Common myeloid progenitor, CD34-positive (primary cell): ENCODE results near the gene WWOX.

Experiments used
- CTCF ChIA-PET: fragments of 350-600 bp; sonication (Branson Sonifier 250); formaldehyde crosslinking; loops from one replicate; lab custom pipeline; 2021; ENCODE audit warnings: antibody characterized with exemption; lab: Charles Lee
- POLR2A ChIA-PET: fragments of 350-600 bp; sonication (Branson Sonifier 250); formaldehyde crosslinking; loops from one replicate; lab custom pipeline; 2021; ENCODE audit warnings: antibody characterized with exemption; lab: Charles Lee
- DNase-seq, 3 donors: peaks; one replicate each; pipeline versions ENCODE4 v3.0.0 to v3.0.0-alpha.2; 2013
- H3K27ac ChIP-seq, 2 experiments: 1 replicate in 1 of 2; 2 replicates in 1 of 2; pipeline ENCODE4 v1.7.0; 2013; ENCODE audit warnings: inconsistent platforms in 2 of 2, low read length in 2 of 2, mild to moderate bottlenecking in 2 of 2, low read depth in 1 of 2, moderate library complexity in 1 of 2; ENCODE audit not compliant: severe bottlenecking in 2 of 2, insufficient read depth in 1 of 2, poor library complexity in 1 of 2
- H3K27me3 ChIP-seq, 5 experiments: replicated peaks in 2 of 5; 1 replicate in 3 of 5; 2 replicates in 2 of 5; pipeline versions ENCODE4 v1.6.1 to v1.7.0; 2013; ENCODE audit warnings: low read length in 4 of 5, mild to moderate bottlenecking in 2 of 5, moderate library complexity in 2 of 5, inconsistent platforms in 1 of 5; ENCODE audit not compliant: insufficient read depth in 5 of 5, control insufficient read depth in 4 of 5
- H3K36me3 ChIP-seq, 4 experiments: 1 replicate in 2 of 4; 2 replicates in 2 of 4; pipeline versions ENCODE4 v1.6.1 to v1.7.0; 2013; ENCODE audit warnings: low read length in 3 of 4, control low read depth in 1 of 4, mild to moderate bottlenecking in 1 of 4; ENCODE audit not compliant: control insufficient read depth in 4 of 4, insufficient read depth in 4 of 4
- H3K4me1 ChIP-seq, 4 experiments: 1 replicate in 3 of 4; 2 replicates in 1 of 4; pipeline versions ENCODE4 v1.6.1 to v1.7.1; 2013; ENCODE audit warnings: low read length in 3 of 4, mild to moderate bottlenecking in 3 of 4, control low read depth in 1 of 4, inconsistent platforms in 1 of 4, moderate library complexity in 1 of 4; ENCODE audit not compliant: control insufficient read depth in 4 of 4, insufficient read depth in 4 of 4; ENCODE audit errors: control extremely low read depth in 1 of 4
- H3K4me3 ChIP-seq, 7 experiments: 1 replicate in 4 of 7; 2 replicates in 3 of 7; pipeline versions ENCODE4 v1.5.1 to v1.7.0; 2013; ENCODE audit warnings: mild to moderate bottlenecking in 7 of 7, low read length in 6 of 7, moderate library complexity in 6 of 7, inconsistent platforms in 2 of 7, low read depth in 2 of 7, control low read depth in 1 of 7; ENCODE audit not compliant: insufficient read depth in 4 of 7, control insufficient read depth in 1 of 7; ENCODE audit errors: extremely low read depth in 1 of 7
- H3K9me3 ChIP-seq, 5 experiments: 1 replicate in 4 of 5; 2 replicates in 1 of 5; pipeline versions ENCODE4 v1.6.1 to v1.7.1; 2013; ENCODE audit warnings: low read length in 4 of 5, mild to moderate bottlenecking in 2 of 5, inconsistent platforms in 1 of 5, low read depth in 1 of 5, moderate library complexity in 1 of 5; ENCODE audit not compliant: control insufficient read depth in 4 of 5, insufficient read depth in 2 of 5; ENCODE audit errors: control extremely low read depth in 1 of 5
- WGBS: methylation state at CpG from one replicate; pipeline ENCODE4 v1.1.5; 2013; ENCODE audit not compliant: insufficient coverage; 5-methylcytosine and 5-hydroxymethylcytosine counted together

The WWOX gene

GRCh38 chr16:78228704-78229103 lies 129.2 kb downstream of the WWOX start:
- no peaks in the 10 kb centered on the region for H3K9me3 ChIP-seq
- POLR2A ChIA-PET, result no interaction called here
- CTCF ChIA-PET, result interaction anchor here (1.5 kb wide), 1 partner anchor 8 kb away, joined by 3 read pairs; no protein-coding TSS in a partner anchor
- DNase-seq, result no peak
- 100% methylated on average over 2 of the region's 4 CpGs for WGBS
- no peaks in the 10 kb centered on the region for H3K27me3 ChIP-seq
- no peak overlapping the region for H3K27ac ChIP-seq
- peaks cover 0 to 1% (median 0%) of the 10 kb centered on the region in 4 experiments for H3K4me1 ChIP-seq
- no peak overlapping the region for H3K4me3 ChIP-seq
- no peaks in the 10 kb centered on the region for H3K36me3 ChIP-seq

- 100% methylated on average over 1 of the region's 3 CpGs for WGBS
- H3K4me1 ChIP-seq, result peaks cover 0 to 1% (median 0%) of the 10 kb centered on the region in 4 experiments
- H3K27me3 ChIP-seq, result no peaks in the 10 kb centered on the region
- CTCF ChIA-PET, result interaction anchor here (1.2 kb wide), 1 partner anchor 10 kb away, joined by 3 read pairs; no protein-coding TSS in a partner anchor
- no peak overlapping the region for H3K4me3 ChIP-seq
- no peak for DNase-seq
- no peak overlapping the region for H3K27ac ChIP-seq
- no peaks in the 10 kb centered on the region for H3K9me3 ChIP-seq
- no peaks in the 10 kb centered on the region for H3K36me3 ChIP-seq
- POLR2A ChIA-PET, result no interaction called here
Measured at GRCh38 chr16:78230832-78231231, 131.4 kb downstream of the WWOX start.

DNA sequence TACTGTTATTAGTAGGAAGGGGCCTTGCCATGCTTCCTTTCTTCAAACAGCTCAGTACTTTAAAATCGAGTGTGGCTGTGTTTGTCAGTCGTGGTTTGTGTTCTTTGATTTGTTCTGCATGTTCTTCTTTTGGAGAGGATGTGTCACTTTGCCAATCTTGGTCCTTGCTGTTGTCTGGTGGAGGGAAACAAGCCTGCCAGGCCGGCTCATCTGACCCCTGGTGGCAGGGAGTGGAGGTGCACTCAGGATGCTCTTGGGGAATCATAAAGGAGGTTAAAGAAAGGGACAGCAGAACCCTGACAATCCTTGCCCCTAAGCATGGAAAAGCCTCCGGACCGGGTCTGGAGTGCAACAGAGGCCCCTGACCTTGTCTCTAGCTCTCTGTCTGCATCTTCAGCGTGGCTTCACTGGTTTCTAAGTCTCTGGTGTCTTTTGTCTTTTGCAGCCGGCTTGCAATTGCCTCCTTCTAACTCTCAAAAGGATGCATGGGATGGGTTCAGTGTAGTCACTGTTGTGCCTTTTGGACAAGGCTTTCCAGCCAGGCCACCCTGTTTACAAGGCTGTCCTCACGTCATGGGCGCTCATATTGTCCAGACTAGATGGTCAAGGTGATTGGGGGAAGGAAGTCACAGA lies 135.8 kb downstream of the WWOX start:
- DNase-seq, result peak; percentile 62 to 80 (median 77)
- no peaks in the 10 kb centered on the region for H3K9me3 ChIP-seq
- no peak overlapping the region for H3K4me3 ChIP-seq
- no peaks in the 10 kb centered on the region for H3K27me3 ChIP-seq
- CTCF ChIA-PET, result interaction anchor here (0.6 to 1.8 kb wide), 8 partner anchors 9 to 184 kb away, joined by 3 to 6 read pairs (median 3); no protein-coding TSS in a partner anchor
- no peaks in the 10 kb centered on the region for H3K4me1 ChIP-seq
- no peaks in the 10 kb centered on the region for H3K36me3 ChIP-seq
- no peak overlapping the region for H3K27ac ChIP-seq
- WGBS, result 45% methylated on average over 8 of the region's 9 CpGs
- POLR2A ChIA-PET, result no interaction called here

GRCh38 chr16:78235876-78236275 lies 136.4 kb downstream of the WWOX start:
- CTCF ChIA-PET, result interaction anchor here (0.6 to 1.8 kb wide), 6 partner anchors 10 to 183 kb away, joined by 3 to 4 read pairs (median 3); no protein-coding TSS in a partner anchor
- POLR2A ChIA-PET, result no interaction called here
- Histone ChIP-seq H3K27me3 (no peaks in the 10 kb centered on the region), H3K36me3 (no peaks in the 10 kb centered on the region), H3K4me3 (no peak overlapping the region), H3K4me1 (no peaks in the 10 kb centered on the region), H3K27ac (no peak overlapping the region), H3K9me3 (no peaks in the 10 kb centered on the region)
- 100% methylated on average over 3 of the region's 4 CpGs for WGBS
- no peak for DNase-seq

- ChIA-PET CTCF (no interaction called here), POLR2A (no interaction called here)
- no CpG with 5 or more reads among the region's 2 CpGs for WGBS
- Histone ChIP-seq H3K27ac (no peak overlapping the region), H3K36me3 (no peaks in the 10 kb centered on the region), H3K4me1 (no peaks in the 10 kb centered on the region), H3K9me3 (no peaks in the 10 kb centered on the region), H3K27me3 (no peaks in the 10 kb centered on the region), H3K4me3 (no peak overlapping the region)
- no peak for DNase-seq
Measured at GRCh38 chr16:78237841-78238240, 138.4 kb downstream of the WWOX start.

DNA sequence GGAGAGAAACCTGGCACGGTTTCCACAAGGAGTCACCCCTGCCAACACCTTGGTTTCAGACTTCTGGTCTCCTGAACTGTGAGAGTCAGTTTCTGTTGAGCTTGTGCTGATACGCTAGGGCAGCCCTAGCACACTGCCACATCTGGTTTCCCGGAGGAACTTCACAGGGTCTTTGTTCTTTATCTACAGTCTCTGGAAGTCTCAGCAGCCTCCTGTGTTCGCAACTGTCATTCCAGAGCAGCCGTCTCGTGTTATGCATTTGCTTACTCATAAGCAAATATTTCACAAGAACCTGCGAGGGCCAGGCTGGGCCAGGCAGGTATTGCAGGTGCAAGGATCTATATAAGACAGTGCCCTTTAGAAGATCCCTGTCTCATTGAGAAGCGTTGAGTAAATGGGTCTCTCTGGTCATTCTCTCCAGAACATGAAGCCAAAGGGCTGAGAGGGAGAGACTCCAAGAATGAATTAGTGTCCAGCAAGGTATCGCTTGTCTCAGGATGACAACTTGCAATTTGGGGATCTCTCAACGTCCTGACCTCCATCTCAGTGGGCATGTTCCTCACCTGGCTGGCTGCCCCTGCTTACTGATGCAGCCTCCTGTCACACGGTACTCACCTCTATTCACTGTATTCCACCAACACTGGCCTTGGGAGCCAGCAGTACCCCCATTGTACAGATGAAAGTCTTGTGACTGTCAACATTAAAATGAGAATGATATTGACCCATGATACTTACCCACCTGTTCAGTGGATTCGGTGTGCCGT lies 141.2 kb downstream of the WWOX start:
- 97% methylated on average over 9 of the region's 13 CpGs for WGBS
- no peaks in the 10 kb centered on the region for H3K4me1 ChIP-seq
- POLR2A ChIA-PET, result no interaction called here
- DNase-seq, result no peak
- H3K27ac ChIP-seq, result no peak overlapping the region
- H3K27me3 ChIP-seq, result no peaks in the 10 kb centered on the region
- H3K36me3 ChIP-seq, result no peaks in the 10 kb centered on the region
- no peak overlapping the region for H3K4me3 ChIP-seq
- no peaks in the 10 kb centered on the region for H3K9me3 ChIP-seq
- CTCF ChIA-PET, result no interaction called here

- Histone ChIP-seq H3K27ac (no peak overlapping the region), H3K27me3 (no peaks in the 10 kb centered on the region), H3K36me3 (no peaks in the 10 kb centered on the region), H3K4me1 (peaks cover 0 to 8% (median 5%) of the 10 kb centered on the region in 4 experiments), H3K4me3 (no peak overlapping the region), H3K9me3 (no peaks in the 10 kb centered on the region)
- ChIA-PET POLR2A (no interaction called here), CTCF (no interaction called here)
- no peak for DNase-seq
- 100% methylated on average over 1 of the region's 5 CpGs for WGBS
Measured at GRCh38 chr16:78242239-78242630, 142.8 kb downstream of the WWOX start.
